Measurements from ENCODE around the gene SSBP3.

Gene SSBP3

DNA sequence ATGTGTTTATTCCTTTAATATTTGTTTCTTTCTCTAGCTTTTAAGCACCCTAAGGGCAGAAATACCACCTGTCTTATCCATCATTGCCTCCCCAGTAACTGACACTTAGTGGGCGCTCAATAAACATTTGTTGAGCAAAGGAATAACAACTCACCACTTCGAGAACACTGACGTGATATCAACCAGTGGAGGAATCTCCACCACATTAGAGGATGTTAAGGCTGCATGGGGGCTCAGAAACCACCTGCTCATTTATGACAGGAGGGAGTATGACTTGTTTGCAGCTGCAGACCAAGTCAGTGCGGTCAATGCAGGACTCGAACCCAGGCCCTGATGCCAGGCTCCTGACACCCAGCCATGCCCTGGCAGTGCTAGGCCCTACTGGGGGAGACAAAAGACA, 103.6 kb downstream of the SSBP3 start:
- DNase-seq = no peak

DNA sequence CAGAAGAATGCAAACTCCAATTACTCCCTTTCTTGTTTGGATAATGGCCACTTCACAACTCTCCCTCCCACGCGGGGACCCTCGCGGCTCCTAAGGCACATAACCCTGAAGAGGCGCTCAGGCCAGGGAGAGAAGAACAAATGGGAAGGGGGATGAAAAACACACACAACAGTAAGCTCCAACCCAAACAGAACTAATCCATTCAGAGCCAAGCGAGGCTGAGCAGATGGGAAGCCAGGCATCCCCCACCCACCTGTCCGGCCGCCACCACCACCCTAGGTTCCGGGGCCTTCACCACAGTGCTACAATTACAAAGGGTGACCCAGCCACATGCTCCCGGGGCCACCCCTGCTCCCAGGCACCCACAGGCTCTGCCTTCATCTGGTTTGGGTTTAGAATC, 104.7 kb downstream of the SSBP3 start:
- no peak for DNase-seq

DNA sequence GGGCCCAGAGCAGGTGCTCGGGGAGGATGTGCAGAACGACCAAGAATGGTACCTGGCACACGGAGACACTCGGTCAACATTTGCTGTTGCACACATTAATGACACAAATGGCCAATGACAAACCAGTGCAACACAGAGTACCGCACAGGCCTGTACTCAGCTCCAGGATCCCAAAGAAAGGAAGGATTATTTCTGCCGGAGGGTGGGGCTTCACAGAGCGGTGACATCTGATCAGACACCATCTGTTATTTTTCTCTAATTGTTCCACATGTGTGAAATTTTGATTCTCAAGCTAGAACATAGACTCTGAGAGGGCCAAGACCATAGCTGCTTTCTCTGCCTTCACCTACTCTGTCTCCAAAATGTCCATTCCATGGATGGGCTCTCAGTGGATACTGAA, 105.8 kb downstream of the SSBP3 start:
- no peak for DNase-seq

DNA sequence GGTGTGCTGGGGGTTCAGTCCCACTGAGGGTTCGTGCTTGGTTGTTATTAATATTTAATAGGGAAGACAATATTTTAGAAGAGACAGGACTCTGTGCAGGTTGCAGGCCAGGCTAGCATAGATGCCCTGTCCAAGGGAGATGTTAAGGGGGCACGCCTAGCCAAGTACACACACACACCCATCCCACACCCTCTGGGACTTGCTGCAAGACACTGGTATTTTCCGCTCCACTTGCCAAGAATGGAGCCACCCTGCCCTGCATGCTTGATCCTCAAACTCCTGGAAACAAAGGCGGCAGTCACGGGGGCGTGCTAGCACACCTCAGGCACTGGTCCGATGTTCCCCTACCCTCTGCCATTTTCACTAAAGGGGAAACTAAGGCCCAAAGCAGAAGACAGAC, 107.2 kb downstream of the SSBP3 start:
- DNase-seq = no peak

DNA sequence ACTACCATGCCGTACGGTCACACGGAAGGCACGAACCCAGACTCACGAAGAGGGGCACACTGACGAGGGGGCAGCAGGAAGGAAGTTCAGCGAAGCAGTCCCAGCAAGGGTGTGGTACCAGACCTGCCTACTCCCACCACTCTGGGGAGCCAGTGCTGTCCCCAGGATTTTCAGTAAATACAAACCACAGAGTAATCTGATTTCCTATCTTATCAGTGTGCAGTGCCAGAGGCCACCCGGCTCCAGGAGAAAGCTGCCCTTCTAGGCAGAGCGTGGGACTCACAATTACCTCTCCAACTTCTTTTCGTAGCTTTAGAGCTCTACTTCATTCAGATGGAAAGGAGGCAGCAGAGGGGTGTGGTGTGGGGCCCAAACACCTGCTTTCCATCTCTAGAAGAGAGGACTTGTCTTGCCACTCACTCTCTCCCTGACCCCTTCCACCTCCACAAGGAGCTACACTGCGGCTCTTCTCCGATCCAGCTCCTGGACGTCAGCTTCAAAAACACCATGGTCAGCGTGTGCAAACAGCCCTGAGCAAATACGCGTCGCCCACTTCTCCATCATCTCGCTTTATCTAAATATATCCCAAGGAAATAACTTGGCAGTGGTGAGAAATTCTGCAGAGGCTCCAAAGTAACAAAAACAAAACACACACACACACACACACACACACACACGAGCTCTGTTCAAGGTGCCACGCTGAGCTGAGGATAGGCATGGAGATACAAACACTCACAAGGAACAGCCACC, 107.7 kb downstream of the SSBP3 start:
- DNase-seq = no peak

DNA sequence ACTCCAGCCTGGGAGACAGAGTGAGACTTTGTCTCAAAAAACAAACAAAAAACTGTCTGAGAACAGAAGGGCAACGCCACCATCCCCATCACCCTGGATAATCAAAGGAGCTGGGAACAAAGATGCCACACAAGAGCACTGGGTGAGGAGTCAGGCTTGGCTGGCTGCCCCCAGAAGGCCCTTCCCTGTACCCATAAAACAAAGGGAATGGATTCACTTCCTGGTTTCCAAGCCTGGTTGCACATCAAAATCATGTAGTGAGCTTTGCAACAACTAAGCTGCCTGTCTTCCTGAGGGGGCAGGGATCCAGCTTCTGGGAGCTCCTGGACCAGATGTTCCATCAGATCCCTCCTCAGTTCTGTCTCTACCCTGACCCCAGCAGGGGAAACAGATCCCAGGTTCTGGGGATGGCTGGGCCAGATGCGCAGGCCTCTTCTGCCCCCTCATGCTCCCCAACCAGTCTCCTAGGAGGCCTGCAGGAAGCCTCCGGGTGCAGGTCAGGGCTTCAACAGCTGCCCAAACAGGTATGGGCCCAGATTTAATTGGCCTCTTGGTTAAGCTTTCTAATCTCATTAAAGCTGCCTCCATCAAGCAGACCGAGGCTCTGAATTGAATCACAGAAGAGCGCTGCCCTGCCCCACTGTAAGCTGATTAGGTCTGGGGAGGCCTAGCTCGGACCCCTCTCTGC, 108.5 kb downstream of the SSBP3 start:
- no peak for DNase-seq

DNA sequence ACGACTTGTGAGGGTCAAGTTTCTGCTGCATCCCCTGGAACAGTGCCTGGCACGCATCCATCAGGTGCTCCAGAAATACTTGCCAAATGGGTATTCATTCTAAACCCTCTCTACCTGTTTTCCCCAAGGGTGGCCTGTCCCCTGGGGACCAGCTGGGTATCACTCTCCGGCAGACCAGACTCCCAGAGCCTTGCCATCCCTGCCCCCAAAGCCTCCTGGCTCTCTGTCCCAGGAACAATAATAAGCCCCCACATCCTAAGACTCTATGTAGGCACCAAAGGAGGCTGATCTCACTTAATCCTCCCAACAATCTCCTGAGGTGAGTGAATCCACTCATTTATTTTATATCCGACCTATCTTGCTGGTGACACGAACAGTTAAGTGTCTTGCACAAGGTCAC, 109.5 kb downstream of the SSBP3 start:
- DNase-seq = no peak

DNA sequence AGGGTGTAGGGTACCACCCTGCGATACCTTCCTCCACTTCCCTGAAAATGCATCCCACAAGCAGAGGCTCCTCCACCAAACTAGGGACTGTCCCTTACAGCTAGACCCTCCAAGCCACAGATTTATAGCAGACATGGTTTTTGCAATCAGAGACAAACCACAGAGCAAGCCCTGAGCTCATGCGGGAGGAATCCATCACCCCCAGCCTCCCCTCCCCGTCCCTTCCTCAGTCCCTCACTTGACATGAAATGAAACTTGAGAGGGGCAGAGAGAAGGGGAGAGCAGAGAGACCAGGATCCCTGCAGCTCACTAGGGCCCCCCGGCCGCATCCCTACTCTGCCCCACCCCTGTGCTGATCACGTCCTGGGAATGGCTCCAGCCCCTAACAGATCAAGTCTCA, 111.3 kb downstream of the SSBP3 start:
- peak; percentile 38 for DNase-seq

DNA sequence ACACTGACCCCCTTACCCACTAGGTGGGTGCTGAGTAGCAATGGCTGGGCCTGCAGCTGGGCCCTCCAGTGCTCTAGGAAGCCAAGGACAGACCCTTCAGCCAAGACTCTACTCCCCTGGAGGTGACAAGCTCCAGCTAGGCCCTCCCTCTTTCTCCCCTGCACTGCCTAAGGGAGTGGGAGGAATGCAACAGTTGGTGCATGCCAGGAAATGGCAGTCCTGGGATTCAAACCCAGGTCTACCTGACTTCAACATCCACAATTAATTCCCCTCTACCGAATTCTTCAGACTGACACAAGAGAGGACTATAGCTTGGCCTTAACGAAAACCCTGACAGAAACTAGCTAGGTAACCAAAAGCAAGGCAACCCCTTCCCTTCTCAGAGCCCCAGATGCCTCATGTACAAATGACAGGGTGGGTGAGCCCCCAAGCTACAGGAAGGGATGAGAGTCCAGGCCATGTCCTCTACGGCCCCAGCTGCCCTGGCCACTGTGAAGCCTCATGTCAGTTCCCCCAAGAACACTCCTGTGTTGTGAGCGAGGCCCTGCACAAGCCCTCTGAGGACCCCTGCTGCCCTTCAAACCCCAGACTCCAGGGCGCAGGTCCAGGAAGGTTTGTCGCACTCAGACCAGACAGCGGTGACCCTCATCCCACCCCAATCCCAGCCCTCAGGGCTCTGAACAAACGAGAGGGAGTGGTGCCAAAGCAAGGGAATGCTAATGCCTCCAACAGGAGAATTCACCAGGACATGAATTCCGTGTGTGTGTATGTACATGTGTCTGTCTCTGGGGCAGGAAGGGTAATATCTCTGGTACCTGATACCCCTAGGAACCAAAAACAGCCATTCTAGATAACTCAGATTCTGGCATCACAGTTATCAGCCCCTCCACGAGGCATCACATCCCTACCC, 113.9 kb downstream of the SSBP3 start:
- no peak for DNase-seq

DNA sequence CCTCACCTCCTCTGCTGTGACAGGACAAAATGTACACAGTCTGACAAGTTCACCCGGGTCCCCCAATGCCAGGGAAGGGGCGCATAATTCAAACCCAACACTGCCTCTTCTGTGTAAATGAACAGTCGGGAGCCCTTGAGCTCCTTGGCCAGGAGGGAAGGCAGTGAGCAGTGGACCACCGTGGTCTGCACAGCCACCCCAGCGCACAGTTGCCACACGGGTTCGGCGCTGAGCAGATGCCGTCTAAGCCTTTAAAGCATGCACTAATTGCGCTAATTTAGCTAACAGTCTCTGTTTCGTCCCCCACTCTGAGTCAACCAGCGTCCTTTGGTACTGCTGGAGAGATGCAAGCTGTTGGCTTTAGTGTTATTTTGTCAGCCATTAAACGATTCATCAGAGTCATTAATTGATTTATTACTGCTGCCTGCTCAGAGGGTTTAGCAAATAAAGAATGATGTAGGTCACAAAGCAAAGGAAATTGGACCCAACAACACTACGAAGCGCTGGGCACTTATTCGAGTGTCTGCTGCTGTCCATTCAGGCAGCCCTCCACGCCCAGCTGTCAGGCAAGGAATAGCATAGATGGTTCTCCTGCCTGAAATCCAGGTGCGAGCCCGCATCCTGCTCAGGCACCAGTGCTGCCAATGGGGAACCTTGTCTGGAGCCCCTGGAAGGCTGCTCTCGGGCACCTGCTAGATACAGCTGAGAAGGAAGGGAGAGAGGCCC, 114.8 kb downstream of the SSBP3 start:
- no peak for DNase-seq

DNA sequence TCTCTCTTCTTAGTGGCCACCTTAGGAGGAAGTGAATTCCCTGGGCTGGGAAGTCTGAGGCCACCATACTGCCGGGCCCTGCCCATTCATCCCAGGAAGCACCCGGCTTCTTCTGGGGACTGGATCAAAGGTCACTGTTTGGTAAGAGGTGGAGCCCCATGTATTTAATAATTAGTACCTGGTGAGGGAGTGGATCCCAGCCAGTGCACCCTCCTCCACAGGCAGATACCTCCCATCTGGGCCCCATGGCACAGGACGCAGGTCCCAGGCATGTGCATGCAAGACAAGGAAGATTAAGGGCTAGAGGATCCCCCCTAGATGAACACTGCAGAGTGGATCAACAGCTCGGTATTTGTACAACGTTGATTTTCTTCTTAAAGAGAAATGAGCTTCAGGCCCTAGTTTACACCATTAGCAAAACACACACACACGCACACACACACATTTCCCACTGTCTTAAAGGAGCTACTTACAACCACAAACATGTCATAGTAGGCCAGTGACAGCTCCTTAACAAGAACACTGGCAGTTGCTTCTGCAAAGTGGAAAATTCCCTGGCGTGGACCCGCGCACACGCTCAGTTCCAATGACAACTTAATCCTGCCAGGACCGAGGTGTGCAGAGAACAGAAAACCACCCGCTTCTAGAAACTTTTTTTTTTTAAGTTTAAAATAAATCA, 115.5 kb downstream of the SSBP3 start:
- DNase-seq = no peak

DNA sequence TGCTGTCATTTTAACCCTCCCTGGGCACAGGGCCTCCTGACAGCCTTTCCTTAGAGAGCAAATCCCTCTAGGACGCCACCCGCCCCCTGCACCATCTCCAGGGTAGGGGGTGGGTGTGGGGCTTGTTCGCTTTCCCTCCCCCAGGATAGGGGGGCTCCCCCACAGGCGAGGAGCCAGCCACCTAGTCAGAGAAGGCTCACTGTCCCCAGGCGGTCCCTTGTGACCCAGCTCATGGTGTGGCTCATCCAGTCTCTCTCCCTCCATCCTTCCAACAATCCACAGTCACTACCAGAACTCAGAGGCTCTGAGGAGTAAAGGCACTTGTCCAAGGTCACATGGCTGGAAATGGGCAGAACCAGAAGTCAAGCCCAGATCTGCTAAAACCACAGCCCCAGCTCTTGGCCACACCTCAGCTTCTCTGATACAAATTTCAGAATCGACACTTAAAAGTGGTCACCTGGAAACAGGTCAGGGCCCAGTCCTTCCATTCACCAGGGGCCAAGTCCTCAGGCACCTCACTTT, 116.4 kb downstream of the SSBP3 start:
- DNase-seq = no peak

DNA sequence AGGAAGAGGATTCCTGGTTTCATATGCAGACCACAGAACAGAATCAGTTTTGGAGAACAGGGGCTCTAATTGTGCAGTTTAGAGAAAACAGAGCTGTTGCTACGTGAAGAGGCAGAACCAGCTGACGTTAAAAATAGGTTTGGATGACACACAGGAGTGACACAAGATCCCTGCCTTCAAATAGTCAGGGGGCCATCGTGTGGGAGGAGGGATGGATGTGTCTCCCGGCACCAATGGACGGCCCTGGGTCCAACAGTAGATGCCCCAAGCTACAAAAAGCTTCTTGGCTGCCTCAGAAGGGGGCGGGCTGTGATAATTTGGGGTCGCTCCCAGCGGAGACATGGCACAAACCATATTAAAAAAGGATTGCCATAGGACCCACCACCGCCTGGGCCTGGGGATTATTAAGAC, 118.4 kb downstream of the SSBP3 start:
- DNase-seq = no peak

DNA sequence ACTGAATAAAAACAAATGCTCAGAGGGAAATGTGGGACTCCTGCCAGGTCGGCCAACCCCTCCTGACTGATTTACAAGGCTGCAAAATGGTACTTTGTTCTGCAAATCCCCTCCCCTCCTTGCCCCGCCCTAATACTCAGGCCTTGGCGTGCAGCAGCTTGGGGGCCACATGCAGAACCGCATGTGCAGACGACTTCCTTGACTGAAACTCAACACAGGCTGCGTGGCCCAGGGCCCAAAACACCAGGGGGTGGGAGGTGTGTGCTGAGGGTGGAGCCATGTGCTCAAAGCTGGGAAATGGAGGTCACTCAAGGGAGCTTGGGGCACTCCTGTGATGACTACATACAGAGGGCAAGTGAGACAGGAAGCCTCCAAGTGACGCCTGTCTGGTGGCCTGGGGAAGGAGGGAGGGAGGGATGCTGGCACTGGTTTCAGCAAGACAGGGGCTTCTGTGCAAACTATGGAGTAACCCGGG, 119.0 kb downstream of the SSBP3 start:
- DNase-seq = peak; percentile 40

DNA sequence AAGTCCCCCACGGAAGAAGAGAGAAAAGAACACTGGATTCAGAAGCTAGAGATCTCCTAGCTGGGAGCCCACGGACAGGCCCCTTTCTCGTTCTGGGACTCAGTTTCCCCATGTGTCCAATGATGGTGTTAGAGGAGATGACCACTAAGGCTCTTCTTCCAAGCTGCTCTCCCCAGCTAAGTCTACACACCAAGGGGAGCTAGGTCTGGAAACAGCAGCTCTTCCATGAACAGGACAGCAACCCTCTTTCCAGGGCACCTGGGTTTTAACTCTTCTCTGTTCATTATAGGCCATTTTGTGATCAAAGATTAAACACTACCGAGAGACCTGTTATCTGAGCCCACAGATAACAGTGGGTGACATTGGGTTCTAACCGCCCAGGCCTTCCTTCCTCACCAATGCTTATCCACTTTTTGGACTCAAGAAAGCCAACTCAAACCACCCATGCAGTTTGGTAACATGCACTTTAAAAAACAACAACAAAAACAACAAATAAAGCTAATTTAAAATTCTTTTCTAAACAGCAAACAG, 120.3 kb downstream of the SSBP3 start:
- no peak for DNase-seq

DNA sequence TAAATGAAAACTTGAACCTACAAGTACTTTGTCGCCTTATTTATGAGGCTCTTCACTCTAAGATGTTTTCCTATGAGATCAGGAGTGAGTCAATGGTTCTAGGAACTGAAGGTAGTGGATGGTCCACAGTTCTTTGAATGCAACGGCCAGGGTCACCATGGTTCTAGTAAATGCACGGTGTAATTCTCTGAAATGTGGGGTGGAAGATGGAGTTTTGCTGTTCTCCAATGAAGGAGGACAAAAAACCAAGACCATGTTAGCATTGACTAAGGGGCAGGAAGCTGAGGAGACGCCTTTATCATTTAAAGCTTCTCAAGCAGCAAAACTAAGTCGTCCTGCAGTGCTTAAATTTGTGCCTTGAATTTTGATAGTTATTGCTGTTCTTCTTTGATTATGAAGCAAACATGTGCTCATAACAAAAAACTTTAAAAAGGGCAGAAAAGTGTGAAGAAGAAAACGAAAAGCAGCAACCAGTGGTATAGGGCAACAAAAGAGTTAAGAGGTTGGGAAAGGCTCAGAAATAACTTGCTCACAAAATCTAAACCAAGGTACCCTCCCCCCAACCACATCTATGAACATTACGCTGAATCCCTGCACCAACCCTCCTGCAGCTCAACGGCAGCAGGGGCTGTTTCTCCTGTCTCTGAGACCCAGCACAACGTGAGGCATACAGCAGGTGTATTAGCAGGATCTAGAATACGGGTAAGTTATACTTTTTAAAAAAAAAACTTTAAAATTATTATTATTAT, 121.2 kb downstream of the SSBP3 start:
- no peak for DNase-seq

DNA sequence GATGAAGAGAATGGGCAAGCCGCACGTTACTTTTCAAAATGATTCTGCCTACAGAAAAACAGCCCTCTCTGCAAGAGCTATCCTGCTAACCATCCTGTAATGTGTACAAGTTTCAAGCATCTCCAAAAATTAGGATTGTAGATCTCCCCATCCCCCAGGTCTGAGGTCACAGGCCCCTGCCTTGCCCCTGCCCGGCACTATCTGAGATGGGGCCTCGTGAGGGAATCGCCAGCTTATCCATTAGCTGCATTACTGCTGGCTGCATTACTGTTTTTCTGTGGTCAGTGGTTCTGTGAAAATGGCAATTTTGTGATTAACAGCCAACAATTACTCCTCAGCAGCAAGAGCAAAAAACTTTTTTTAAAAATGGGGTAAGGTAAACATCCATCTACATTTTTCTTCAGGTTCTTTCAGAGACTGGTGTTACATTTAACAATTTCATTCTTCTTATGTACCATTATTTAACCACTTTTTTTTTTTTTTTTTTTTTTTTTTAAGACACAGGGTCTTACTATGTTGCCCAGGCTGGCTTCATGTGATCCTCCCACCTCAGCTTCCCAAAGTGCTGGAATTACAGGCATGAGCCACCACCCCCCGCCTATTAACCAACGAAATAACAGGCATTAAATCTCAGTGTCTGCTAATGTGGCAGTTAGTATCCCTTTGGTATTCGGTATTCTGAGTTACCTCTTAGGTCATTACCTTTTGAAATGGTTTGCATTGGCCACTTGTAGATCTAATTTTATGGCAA, 122.4 kb downstream of the SSBP3 start:
- DNase-seq = no peak

DNA sequence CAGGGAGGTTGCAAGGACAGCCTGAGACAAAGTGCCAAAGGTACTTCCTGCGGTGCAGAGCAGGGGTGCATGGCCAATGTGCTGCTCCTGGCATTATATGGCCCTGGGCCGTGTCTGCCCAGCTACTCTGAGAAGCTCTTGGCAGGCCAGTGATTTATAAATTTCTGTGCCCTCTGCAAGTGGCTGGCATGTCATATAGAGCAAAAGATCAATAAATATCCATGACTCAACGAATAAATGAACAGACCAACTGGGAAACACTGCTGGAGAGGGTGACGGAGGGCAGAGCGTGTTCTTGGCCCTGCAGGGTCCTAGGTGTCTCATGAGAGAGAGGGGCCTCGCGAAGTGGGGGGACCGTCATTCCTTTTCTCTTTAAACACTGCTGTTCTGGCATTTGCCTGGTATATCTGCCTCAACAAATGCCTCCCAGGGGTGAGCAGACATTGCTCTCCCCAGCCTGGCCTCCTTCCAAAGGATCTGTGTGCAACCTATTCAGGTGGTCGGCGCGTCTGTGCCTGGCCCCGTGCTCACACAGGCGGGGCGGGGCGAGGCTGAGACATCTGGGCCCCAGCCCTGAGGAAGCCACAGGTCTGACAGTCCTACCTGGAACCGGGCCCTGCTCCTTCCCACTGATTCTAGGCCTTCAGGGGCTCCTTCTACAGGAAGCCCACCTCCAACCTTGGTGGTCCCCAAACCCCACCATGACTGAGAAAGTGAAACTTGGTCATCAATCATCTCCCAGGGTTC, 123.9 kb downstream of the SSBP3 start:
- no peak for DNase-seq

DNA sequence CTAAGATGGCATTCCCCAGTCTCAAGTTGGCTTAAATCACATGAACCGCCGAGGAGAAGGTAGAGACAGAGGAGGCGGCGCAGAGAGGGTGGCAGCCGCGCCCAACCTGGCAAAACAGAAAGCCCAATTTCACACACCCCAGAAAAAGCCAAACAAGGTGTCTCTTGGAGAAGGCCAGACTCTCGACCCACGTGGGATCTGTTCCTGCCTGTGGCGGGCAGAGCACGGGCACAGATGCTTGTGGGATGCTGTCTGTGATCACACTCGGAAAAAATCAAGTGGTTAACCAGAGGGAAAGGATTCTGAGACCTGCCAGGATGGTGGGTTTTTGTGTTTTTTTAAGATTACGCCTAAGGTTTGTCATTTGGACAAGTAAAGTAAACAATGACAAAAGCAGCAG, 125.5 kb downstream of the SSBP3 start:
- DNase-seq = no peak
